ENCODE measurements around the gene OR56A5.
"Not testable (repeated sequence)": the region's sequence is repeated elsewhere in the genome, so short reads cannot be mapped to it uniquely, and the experiment has no call there.

The OR56A5 gene

GRCh38 chr11:5968394-5968793 lies at the start of gene OR56A5:
TSS of gene OR56A5 (minus strand) at chr11:5968494. CDS start at chr11:5968494, 0 bp downstream.
- no peak for DNase-seq
- intact Hi-C loops (cut with DNase I) = no loop called here

GRCh38 chr11:6013042-6013441 lies 44.7 kb upstream of the OR56A5 start:
- peak in 2 of 10 donors; percentile 74 to 77 for DNase-seq
- intact Hi-C loops (cut with DNase I) = no loop called here

GRCh38 chr11:6012035-6012668 lies 43.9 kb upstream of the OR56A5 start:
- DNase-seq = no peak
- intact Hi-C loops (cut with DNase I) = no loop called here

GRCh38 chr11:6006846-6007245 lies 38.6 kb upstream of the OR56A5 start, which contains the start of gene OR56A4:
TSS of gene OR56A4 (minus strand) at chr11:6006946. CDS start at chr11:6002992, 3,954 bp downstream.
- intact Hi-C loops (cut with DNase I) = no loop called here
- no peak for DNase-seq

- intact Hi-C loops (cut with DNase I) = no loop called here
- DNase-seq = no peak
These were observed 38.1 kb upstream of the OR56A5 start for GRCh38 chr11:6006395-6006794.

GRCh38 chr11:6002202-6002699 lies 34.0 kb upstream of the OR56A5 start:
- no peak for DNase-seq

GRCh38 chr11:5994791-5995190 lies 26.5 kb upstream of the OR56A5 start:
- intact Hi-C loops (cut with DNase I) = no loop called here
- DNase-seq = peak in 2 of 10 donors; percentile 27 to 75

More at GRCh38 chr11:6002202-6002699, 34.0 kb upstream of the OR56A5 start:
- intact Hi-C loops (cut with DNase I) = no loop called here

GRCh38 chr11:5992604-5993251 lies 24.4 kb upstream of the OR56A5 start:
- intact Hi-C loops (cut with DNase I) = no loop called here
- DNase-seq = no peak

- intact Hi-C loops (cut with DNase I) = no loop called here
- no peak for DNase-seq
These were observed 23.9 kb upstream of the OR56A5 start for GRCh38 chr11:5992150-5992549.

- intact Hi-C loops (cut with DNase I) = no loop called here
- DNase-seq = no peak
These were observed 20.9 kb upstream of the OR56A5 start for GRCh38 chr11:5989203-5989602.

- DNase-seq = no peak
- intact Hi-C loops (cut with DNase I) = no loop called here
These were observed 18.6 kb upstream of the OR56A5 start, which contains the start of gene OR52L1 for GRCh38 chr11:5986885-5987284. TSS of gene OR52L1 (minus strand) at chr11:5986985. CDS start at chr11:5986930, 55 bp downstream.

- DNase-seq = no peak
- intact Hi-C loops (cut with DNase I) = no loop called here
These were observed 15.1 kb upstream of the OR56A5 start for GRCh38 chr11:5983443-5983842.

GRCh38 chr11:5973530-5973929 lies 5.2 kb upstream of the OR56A5 start:
- DNase-seq = no peak
- intact Hi-C loops (cut with DNase I) = no loop called here

GRCh38 chr11:5967708-5968107 lies 586 bp downstream of the OR56A5 start:
- no peak for DNase-seq
- intact Hi-C loops (cut with DNase I) = no loop called here

GRCh38 chr11:5966958-5967357 lies 1.3 kb downstream of the OR56A5 start:
- no peak for DNase-seq
- intact Hi-C loops (cut with DNase I) = no loop called here

GRCh38 chr11:5960704-5961320 lies 7.5 kb downstream of the OR56A5 start:
- intact Hi-C loops (cut with DNase I) = not testable (repeated sequence)

GRCh38 chr11:5955586-5955985 lies 12.7 kb downstream of the OR56A5 start:
- intact Hi-C loops (cut with DNase I) = no loop called here
- no peak for DNase-seq

More at GRCh38 chr11:5960704-5961320, 7.5 kb downstream of the OR56A5 start:
- DNase-seq = peak in 1 of 10 donors; percentile 81

GRCh38 chr11:5941951-5942350 lies 26.3 kb downstream of the OR56A5 start, which contains the start of gene OR56A3:
TSS of gene OR56A3 (plus strand) at chr11:5942251. CDS start at chr11:5947347, 5,096 bp downstream.
- intact Hi-C loops (cut with DNase I) = no loop called here
- no peak for DNase-seq

GRCh38 chr11:5940748-5941147 lies 27.5 kb downstream of the OR56A5 start:
- intact Hi-C loops (cut with DNase I) = no loop called here
- no peak for DNase-seq

GRCh38 chr11:5938603-5938965 lies 29.7 kb downstream of the OR56A5 start:
- intact Hi-C loops (cut with DNase I) = no loop called here
- DNase-seq = no peak

GRCh38 chr11:5937868-5938602 lies 30.3 kb downstream of the OR56A5 start:
- DNase-seq = no peak
- intact Hi-C loops (cut with DNase I) = no loop called here

Measured in posterior cingulate gyrus (tissue), 11 donors.